GM23338 (cell line): ENCODE results near the gene NANS.

Experiments
- EZH2 ChIP-seq: fragments of 200-600 bp; sonication (generic); IDR thresholded peaks from one replicate; pipeline ENCODE4 v1.8.0; 2017; ENCODE audit warnings: antibody characterized with exemption, mild to moderate bottlenecking, low read depth; ENCODE audit not compliant: unreplicated experiment
- JUNB ChIP-seq: IDR thresholded peaks from one replicate; pipeline ENCODE4 v1.6.1; 2016; ENCODE audit warnings: antibody characterized with exemption; ENCODE audit not compliant: unreplicated experiment
- POLR2AphosphoS5 ChIP-seq: IDR thresholded peaks from 2 replicates; pipeline ENCODE4 v1.6.1; 2016; ENCODE audit warnings: antibody characterized with exemption, low read depth
- ZNF114 ChIP-seq: fragments of 250-450 bp; sonication (Bioruptor Pico); IDR thresholded peaks from 2 replicates; pipeline ENCODE4 v1.5.0; 2020; ENCODE audit warnings: mild to moderate bottlenecking, moderate library complexity
- TF ChIP-seq, protein P1 (sequence below), 2 experiments: fragments of 200-600 bp in 1 of 2; sonication (generic) in 1 of 2; conservative IDR thresholded peaks; 2 replicates each; pipeline versions ENCODE4 v1.5.1 to v1.6.1; 2016 to 2017; ENCODE audit warnings: antibody characterized with exemption in 2 of 2, low read depth in 2 of 2, mild to moderate bottlenecking in 2 of 2, moderate library complexity in 1 of 2

DNA sequence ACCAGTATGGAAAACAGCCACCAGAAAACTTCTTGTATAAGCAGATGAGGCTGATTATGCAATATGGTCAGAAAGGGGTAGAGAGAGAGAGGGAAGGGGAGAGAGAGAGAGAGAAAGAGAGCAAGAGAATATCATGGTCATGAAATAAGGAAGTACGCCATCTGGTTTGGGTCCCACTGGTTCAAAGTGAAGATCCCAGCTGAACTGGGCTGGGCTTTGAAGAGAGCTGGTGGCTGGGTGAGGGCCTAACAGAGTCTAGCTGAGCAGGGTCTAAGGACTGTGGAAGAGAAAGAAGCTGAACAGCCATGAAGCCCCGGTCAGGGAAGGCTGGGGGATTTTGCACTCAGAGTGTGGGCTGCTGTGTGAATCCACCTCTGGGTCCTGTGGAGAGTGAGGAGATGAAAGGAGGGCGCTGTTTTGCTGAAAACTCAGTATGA, 47.9 kb downstream of the NANS start:
- no peak for TF ChIP-seq EZH2
- TF ChIP-seq POLR2AphosphoS5: no peak
- TF ChIP-seq JUNB: no peak
- TF ChIP-seq, protein P1, sequence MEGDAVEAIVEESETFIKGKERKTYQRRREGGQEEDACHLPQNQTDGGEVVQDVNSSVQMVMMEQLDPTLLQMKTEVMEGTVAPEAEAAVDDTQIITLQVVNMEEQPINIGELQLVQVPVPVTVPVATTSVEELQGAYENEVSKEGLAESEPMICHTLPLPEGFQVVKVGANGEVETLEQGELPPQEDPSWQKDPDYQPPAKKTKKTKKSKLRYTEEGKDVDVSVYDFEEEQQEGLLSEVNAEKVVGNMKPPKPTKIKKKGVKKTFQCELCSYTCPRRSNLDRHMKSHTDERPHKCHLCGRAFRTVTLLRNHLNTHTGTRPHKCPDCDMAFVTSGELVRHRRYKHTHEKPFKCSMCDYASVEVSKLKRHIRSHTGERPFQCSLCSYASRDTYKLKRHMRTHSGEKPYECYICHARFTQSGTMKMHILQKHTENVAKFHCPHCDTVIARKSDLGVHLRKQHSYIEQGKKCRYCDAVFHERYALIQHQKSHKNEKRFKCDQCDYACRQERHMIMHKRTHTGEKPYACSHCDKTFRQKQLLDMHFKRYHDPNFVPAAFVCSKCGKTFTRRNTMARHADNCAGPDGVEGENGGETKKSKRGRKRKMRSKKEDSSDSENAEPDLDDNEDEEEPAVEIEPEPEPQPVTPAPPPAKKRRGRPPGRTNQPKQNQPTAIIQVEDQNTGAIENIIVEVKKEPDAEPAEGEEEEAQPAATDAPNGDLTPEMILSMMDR (conservative IDR thresholded peaks at IDR 0.05; ENCODE audit: low read depth in 2 of 2): no peak
- no peak for TF ChIP-seq ZNF114 (CRISPR knock-in tag)
